Mesodermal cell (in vitro differentiated cells): ENCODE data around the gene USP47.
A peak's percentile ranks its signal among the peaks of the same experiment; 100 is the strongest.

Source experiments
- H3K27ac ChIP-seq: 2 replicates; pipeline ENCODE4 v1.7.0; 2013; ENCODE audit warnings: mild to moderate bottlenecking, low read depth, low read length, moderate library complexity; ENCODE audit not compliant: severe bottlenecking
- H3K36me3 ChIP-seq: 2 replicates; pipeline ENCODE4 v1.7.1; 2013; ENCODE audit warnings: mild to moderate bottlenecking, low read length, moderate library complexity; ENCODE audit not compliant: control insufficient read depth, insufficient read depth
- H3K4me1 ChIP-seq: one replicate; pipeline ENCODE4 v1.7.1; 2013; ENCODE audit warnings: mild to moderate bottlenecking, low read length; ENCODE audit not compliant: insufficient read depth, control insufficient read depth, poor library complexity, severe bottlenecking
- H3K4me3 ChIP-seq: 2 replicates; pipeline ENCODE4 v1.7.0; 2013; ENCODE audit warnings: low read length, control low read depth, mild to moderate bottlenecking; ENCODE audit not compliant: insufficient read depth, poor library complexity, severe bottlenecking; ENCODE audit errors: extremely low read depth
- H3K9me3 ChIP-seq: 2 replicates; pipeline ENCODE4 v1.7.1; 2013; ENCODE audit warnings: mild to moderate bottlenecking, low read length, moderate library complexity; ENCODE audit not compliant: control insufficient read depth
- WGBS, 2 experiments: methylation state at CpG; one replicate each; pipeline ENCODE4 v1.1.5; 2013; ENCODE audit warnings: missing lambda C conversion rate in 2 of 2; ENCODE audit not compliant: insufficient coverage in 2 of 2; 5-methylcytosine and 5-hydroxymethylcytosine counted together

USP47 gene

GRCh38 chr11:11988681-11989261, 147.0 kb downstream of the USP47 start:
- peak overlapping the region; percentile 50 for H3K27ac ChIP-seq
- peaks cover 63% of the 10 kb centered on the region for H3K36me3 ChIP-seq
- no peaks in the 10 kb centered on the region for H3K9me3 ChIP-seq
- H3K4me1 ChIP-seq, result peaks cover 62% of the 10 kb centered on the region
- no peak overlapping the region for H3K4me3 ChIP-seq
- WGBS, 2 experiments, result 94 to 95% methylated on average over 3 to 4 of the region's 5 CpGs

GRCh38 chr11:11989774-11990744, 148.3 kb downstream of the USP47 start:
- H3K27ac ChIP-seq, result no peak overlapping the region
- H3K4me3 ChIP-seq, result no peak overlapping the region
- H3K4me1 ChIP-seq, result peaks cover 62% of the 10 kb centered on the region
- H3K36me3 ChIP-seq, result peaks cover 65% of the 10 kb centered on the region
- 93 to 94% methylated on average over 7 of the region's 8 CpGs for WGBS, 2 experiments
- no peaks in the 10 kb centered on the region for H3K9me3 ChIP-seq

GRCh38 chr11:11992257-11993212, 150.8 kb downstream of the USP47 start:
- no peak overlapping the region for H3K4me3 ChIP-seq
- WGBS, 2 experiments, result 33 to 45% methylated on average over 2 of the region's 6 CpGs

GRCh38 chr11:11993839-11994238, 152.1 kb downstream of the USP47 start:
- Histone ChIP-seq H3K4me3 (no peak overlapping the region), H3K27ac (peak overlapping the region; percentile 74), H3K4me1 (peaks cover 39% of the 10 kb centered on the region), H3K9me3 (no peaks in the 10 kb centered on the region), H3K36me3 (peaks cover 66% of the 10 kb centered on the region)
- 40 to 45% methylated on average over 7 to 8 of the region's 8 CpGs for WGBS, 2 experiments

More at GRCh38 chr11:11992257-11993212, 150.8 kb downstream of the USP47 start:
- Histone ChIP-seq H3K4me1 (peaks cover 45% of the 10 kb centered on the region), H3K36me3 (peaks cover 71% of the 10 kb centered on the region), H3K9me3 (no peaks in the 10 kb centered on the region), H3K27ac (peak overlapping the region; percentile 50)

- H3K27ac ChIP-seq, result no peak overlapping the region
- 90 to 100% methylated on average over 5 of the region's 6 CpGs for WGBS, 2 experiments
- peaks cover 34% of the 10 kb centered on the region for H3K4me1 ChIP-seq
- no peaks in the 10 kb centered on the region for H3K9me3 ChIP-seq
- H3K4me3 ChIP-seq, result no peak overlapping the region
- peaks cover 52% of the 10 kb centered on the region for H3K36me3 ChIP-seq
Measured at GRCh38 chr11:11995601-11996000, 153.8 kb downstream of the USP47 start.

- Histone ChIP-seq H3K4me3 (no peak overlapping the region), H3K9me3 (no peaks in the 10 kb centered on the region), H3K27ac (no peak overlapping the region), H3K4me1 (peaks cover 32% of the 10 kb centered on the region), H3K36me3 (peaks cover 53% of the 10 kb centered on the region)
- whole genome bisulfite sequencing, 2 experiments, result 93 to 97% methylated on average over 7 to 9 of the region's 11 CpGs
Measured at GRCh38 chr11:11996321-11997048, 154.7 kb downstream of the USP47 start.

- peaks cover 27% of the 10 kb centered on the region for H3K4me1 ChIP-seq
- no peak overlapping the region for H3K4me3 ChIP-seq
- 67 to 100% methylated on average over 1 to 2 of the region's 3 CpGs for WGBS, 2 experiments
Measured at GRCh38 chr11:11997049-11997322, 155.2 kb downstream of the USP47 start.

GRCh38 chr11:11998091-11998781, 156.5 kb downstream of the USP47 start:
- WGBS, 2 experiments, result 85 to 96% methylated on average over 7 to 8 of the region's 8 CpGs
- peaks cover 71% of the 10 kb centered on the region for H3K36me3 ChIP-seq
- H3K4me1 ChIP-seq, result peaks cover 18% of the 10 kb centered on the region
- H3K4me3 ChIP-seq, result no peak overlapping the region
- H3K9me3 ChIP-seq, result no peaks in the 10 kb centered on the region
- peak overlapping the region; percentile 17 for H3K27ac ChIP-seq

More at GRCh38 chr11:11997049-11997322, 155.2 kb downstream of the USP47 start:
- Histone ChIP-seq H3K36me3 (peaks cover 58% of the 10 kb centered on the region), H3K27ac (no peak overlapping the region), H3K9me3 (no peaks in the 10 kb centered on the region)

- 92 to 95% methylated on average over 7 of the region's 7 CpGs for WGBS, 2 experiments
Measured at GRCh38 chr11:12001186-12001585, 159.4 kb downstream of the USP47 start.

More at GRCh38 chr11:12001186-12001585, 159.4 kb downstream of the USP47 start:
- H3K4me1 ChIP-seq, result peaks cover 26% of the 10 kb centered on the region
- H3K9me3 ChIP-seq, result no peaks in the 10 kb centered on the region
- no peak overlapping the region for H3K4me3 ChIP-seq
- H3K27ac ChIP-seq, result no peak overlapping the region
- H3K36me3 ChIP-seq, result peaks cover 77% of the 10 kb centered on the region
